Tibial nerve (tissue), 4 donors: ENCODE results near the gene HPS6.

Experiments used
- EP300 ChIP-seq, 2 donors: sonication (generic); formaldehyde crosslinking; IDR thresholded peaks; one replicate each; pipeline ENCODE4 v1.6.1; 2017; ENCODE audit warnings: antibody characterized with exemption in 2 of 2, mild to moderate bottlenecking in 1 of 2
- TF ChIP-seq, protein P1 (sequence below), 5 experiments: fragments of 200-600 bp in 3 of 5; fragments of 450-650 bp in 2 of 5; sonication (generic) in 3 of 5; IDR thresholded peaks; one replicate each; pipeline ENCODE4 v1.5.1; 2016 to 2019; ENCODE audit warnings: antibody characterized with exemption in 5 of 5, mild to moderate bottlenecking in 3 of 5, moderate library complexity in 2 of 5

DNA sequence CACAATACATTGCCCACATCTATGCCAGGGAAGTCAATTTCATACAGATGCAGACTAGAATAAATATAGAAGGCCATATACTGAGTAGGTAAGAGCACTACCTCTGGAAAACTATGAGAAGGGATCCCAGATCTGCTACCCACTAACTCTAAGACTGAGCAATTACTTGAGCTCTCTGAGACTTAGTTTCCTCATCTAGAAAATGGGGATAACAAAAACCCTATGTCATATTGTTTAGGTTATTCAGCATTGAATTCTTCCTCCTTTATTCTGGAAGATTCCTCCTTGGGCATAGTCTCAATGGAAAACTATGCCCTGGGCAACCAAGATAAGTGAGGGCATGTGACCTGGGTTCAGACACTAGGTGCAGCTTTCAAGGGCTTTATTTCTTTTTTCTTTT is 5.2 kb upstream of the HPS6 start:
- TF ChIP-seq, protein P1, sequence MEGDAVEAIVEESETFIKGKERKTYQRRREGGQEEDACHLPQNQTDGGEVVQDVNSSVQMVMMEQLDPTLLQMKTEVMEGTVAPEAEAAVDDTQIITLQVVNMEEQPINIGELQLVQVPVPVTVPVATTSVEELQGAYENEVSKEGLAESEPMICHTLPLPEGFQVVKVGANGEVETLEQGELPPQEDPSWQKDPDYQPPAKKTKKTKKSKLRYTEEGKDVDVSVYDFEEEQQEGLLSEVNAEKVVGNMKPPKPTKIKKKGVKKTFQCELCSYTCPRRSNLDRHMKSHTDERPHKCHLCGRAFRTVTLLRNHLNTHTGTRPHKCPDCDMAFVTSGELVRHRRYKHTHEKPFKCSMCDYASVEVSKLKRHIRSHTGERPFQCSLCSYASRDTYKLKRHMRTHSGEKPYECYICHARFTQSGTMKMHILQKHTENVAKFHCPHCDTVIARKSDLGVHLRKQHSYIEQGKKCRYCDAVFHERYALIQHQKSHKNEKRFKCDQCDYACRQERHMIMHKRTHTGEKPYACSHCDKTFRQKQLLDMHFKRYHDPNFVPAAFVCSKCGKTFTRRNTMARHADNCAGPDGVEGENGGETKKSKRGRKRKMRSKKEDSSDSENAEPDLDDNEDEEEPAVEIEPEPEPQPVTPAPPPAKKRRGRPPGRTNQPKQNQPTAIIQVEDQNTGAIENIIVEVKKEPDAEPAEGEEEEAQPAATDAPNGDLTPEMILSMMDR (IDR thresholded peaks at IDR 0.05) = no peak
- no peak for TF ChIP-seq EP300 (IDR thresholded peaks at IDR 0.05)
